H9 (cell line): ENCODE results near the gene TSC22D3. TPM values are rescaled to one million over a fixed set of nuclear protein-coding genes. Genes with fewer than 3 reads are reported as not detected.

ENCODE experiments used
- DNase-seq: peaks from one replicate; pipeline ENCODE4 v3.0.0-alpha.2; 2017
- H2AFZ ChIP-seq: one replicate; pipeline ENCODE4 v1.6.1; 2013; ENCODE audit warnings: mild to moderate bottlenecking, low read length, control low read depth, moderate library complexity
- H2AK5ac ChIP-seq: 2 replicates; pipeline ENCODE4 v1.6.1; 2013; ENCODE audit warnings: low read length, control low read depth, mixed read lengths; ENCODE audit not compliant: insufficient read length
- H2BK120ac ChIP-seq: one replicate; pipeline ENCODE4 v1.6.1; 2013; ENCODE audit warnings: low read depth, mild to moderate bottlenecking, low read length, control low read depth, inconsistent platforms; ENCODE audit not compliant: poor library complexity, severe bottlenecking
- H2BK12ac ChIP-seq: 2 replicates; pipeline ENCODE4 v1.6.1; 2013; ENCODE audit warnings: low read length, control low read depth, mixed read lengths, low read depth; ENCODE audit not compliant: insufficient read length
- H2BK15ac ChIP-seq: 2 replicates; pipeline ENCODE4 v1.6.1; 2013; ENCODE audit warnings: low read depth, low read length, control low read depth
- H2BK20ac ChIP-seq: one replicate; pipeline ENCODE4 v1.6.1; 2013; ENCODE audit warnings: low read depth, mild to moderate bottlenecking, low read length, control low read depth, inconsistent platforms; ENCODE audit not compliant: poor library complexity, severe bottlenecking
- H2BK5ac ChIP-seq: 2 replicates; pipeline ENCODE4 v1.6.1; 2013; ENCODE audit warnings: low read length, control low read depth, mixed read lengths; ENCODE audit not compliant: insufficient read length
- H3K14ac ChIP-seq: 2 replicates; pipeline ENCODE4 v1.6.1; 2013; ENCODE audit warnings: low read length, control low read depth; ENCODE audit not compliant: insufficient read depth
- H3K18ac ChIP-seq: 2 replicates; pipeline ENCODE4 v1.6.1; 2013; ENCODE audit warnings: low read depth, mild to moderate bottlenecking, mixed read lengths, low read length, control low read depth; ENCODE audit not compliant: insufficient read length
- H3K23ac ChIP-seq: 2 replicates; pipeline ENCODE4 v1.6.1; 2013; ENCODE audit warnings: low read length, control low read depth, mixed read lengths, low read depth; ENCODE audit not compliant: insufficient read length
- H3K23me2 ChIP-seq: 2 replicates; pipeline ENCODE4 v1.6.1; 2013; ENCODE audit warnings: low read depth, mild to moderate bottlenecking, mixed read lengths, low read length, control low read depth; ENCODE audit not compliant: insufficient read length, poor library complexity, severe bottlenecking
- H3K27ac ChIP-seq: 2 replicates; pipeline ENCODE4 v1.5.1; 2013; ENCODE audit warnings: low read length, control low read depth, mixed read lengths, low read depth; ENCODE audit not compliant: insufficient read length
- H3K27me3 ChIP-seq: 2 replicates; pipeline ENCODE4 v1.6.1; 2013; ENCODE audit warnings: low read length, control low read depth, inconsistent platforms; ENCODE audit not compliant: insufficient read depth
- H3K4ac ChIP-seq: 2 replicates; pipeline ENCODE4 v1.6.1; 2013; ENCODE audit warnings: low read depth, mild to moderate bottlenecking, control low read depth, inconsistent platforms, low read length, moderate library complexity
- H3K4me1 ChIP-seq: 2 replicates; pipeline ENCODE4 v1.6.1; 2013; ENCODE audit warnings: low read length, control low read depth, inconsistent platforms; ENCODE audit not compliant: insufficient read depth
- H3K4me2 ChIP-seq: 2 replicates; pipeline ENCODE4 v1.6.1; 2013; ENCODE audit warnings: low read length, control low read depth, mixed read lengths; ENCODE audit not compliant: insufficient read length, insufficient read depth
- H3K56ac ChIP-seq: 2 replicates; pipeline ENCODE4 v1.6.1; 2013; ENCODE audit warnings: low read depth, mild to moderate bottlenecking, mixed read lengths, low read length, control low read depth; ENCODE audit not compliant: insufficient read length
- H3K79me1 ChIP-seq: 2 replicates; pipeline ENCODE4 v1.6.1; 2013; ENCODE audit warnings: low read depth, mild to moderate bottlenecking, moderate library complexity, low read length, control low read depth, inconsistent platforms; ENCODE audit not compliant: insufficient read depth, poor library complexity, severe bottlenecking
- H3K79me2 ChIP-seq: 2 replicates; pipeline ENCODE4 v1.6.1; 2013; ENCODE audit warnings: low read length, control low read depth, inconsistent platforms; ENCODE audit not compliant: insufficient read depth
- H3K9ac ChIP-seq: 2 replicates; pipeline ENCODE4 v1.6.1; 2013; ENCODE audit warnings: low read length, control low read depth, mixed read lengths; ENCODE audit not compliant: insufficient read length; ENCODE audit errors: extremely low read depth
- H3K9me3 ChIP-seq: one replicate; pipeline ENCODE4 v1.6.1; 2013; ENCODE audit warnings: low read depth, low read length, inconsistent platforms; ENCODE audit not compliant: control insufficient read depth
- H3T11ph ChIP-seq: one replicate; pipeline ENCODE4 v1.6.1; 2013; ENCODE audit warnings: mild to moderate bottlenecking, low read length, control low read depth, inconsistent platforms
- H4K20me1 ChIP-seq: one replicate; pipeline ENCODE4 v1.6.1; 2013; ENCODE audit not compliant: control insufficient read depth, insufficient read length, insufficient read depth
- H4K5ac ChIP-seq: 2 replicates; pipeline ENCODE4 v1.6.1; 2013; ENCODE audit warnings: low read depth, mild to moderate bottlenecking, mixed read lengths, low read length, control low read depth; ENCODE audit not compliant: insufficient read length
- H4K8ac ChIP-seq: replicated peaks from 2 replicates; pipeline ENCODE4 v1.6.1; 2013; ENCODE audit warnings: low read length, control low read depth, mixed read lengths, low read depth; ENCODE audit not compliant: insufficient read length
- H4K91ac ChIP-seq: 2 replicates; pipeline ENCODE4 v1.6.1; 2013; ENCODE audit warnings: low read depth, mild to moderate bottlenecking, moderate library complexity, mixed read lengths, low read length, control low read depth; ENCODE audit not compliant: insufficient read length
- H3K27ac Mint-ChIP-seq, 3 experiments: 2 replicates in 2 of 3; 3 replicates in 1 of 3; pipeline ENCODE4 v1.8.0; 2020 to 2021; ENCODE audit warnings: mixed read lengths in 3 of 3, mild to moderate bottlenecking in 1 of 3, moderate library complexity in 1 of 3
- H3K27me3 Mint-ChIP-seq: 2 replicates; pipeline ENCODE4 v1.8.0; 2021; ENCODE audit warnings: low read depth, mild to moderate bottlenecking, moderate library complexity, mixed read lengths
- H3K36me3 Mint-ChIP-seq, 3 experiments: 2 replicates in 2 of 3; 3 replicates in 1 of 3; pipeline ENCODE4 v1.8.0; 2020 to 2021; ENCODE audit warnings: low read depth in 3 of 3, mixed read lengths in 3 of 3; ENCODE audit not compliant: insufficient read depth in 1 of 3
- H3K4me1 Mint-ChIP-seq, 2 experiments: 2 replicates each; pipeline ENCODE4 v1.8.0; 2020; ENCODE audit warnings: mixed read lengths in 2 of 2
- H3K4me3 Mint-ChIP-seq, 2 experiments: 2 replicates in 1 of 2; 3 replicates in 1 of 2; pipeline ENCODE4 v1.8.0; 2020 to 2021; ENCODE audit warnings: mild to moderate bottlenecking in 2 of 2, mixed read lengths in 2 of 2, moderate library complexity in 1 of 2
- H3K9me3 Mint-ChIP-seq, 2 experiments: 2 replicates in 1 of 2; 3 replicates in 1 of 2; pipeline ENCODE4 v1.8.0; 2020; ENCODE audit warnings: mild to moderate bottlenecking in 2 of 2, mixed read lengths in 2 of 2, moderate library complexity in 1 of 2
- WGBS: extraction: QIAGEN DNeasy Blood & Tissue Kit; methylation state at CpG from one replicate; pipeline ENCODE4 v1.1.7; 2013; ENCODE audit warnings: missing lambda C conversion rate, low lambda C conversion rate, mixed read lengths; ENCODE audit not compliant: insufficient read length; ENCODE audit errors: extremely low coverage; 5-methylcytosine and 5-hydroxymethylcytosine counted together
- total RNA-seq: library from RNA; stranded (reverse); gene quantifications from 2 replicates; pipeline ENCODE4 v1.2.1, GENCODE V29; 2021
- TF ChIP-seq, protein P1 (sequence below): fragments of 200-600 bp; sonication (generic); conservative IDR thresholded peaks from 3 replicates; pipeline ENCODE4 v1.8.0; 2021; ENCODE audit warnings: antibody characterized with exemption, mild to moderate bottlenecking

Gene TSC22D3
- total RNA-seq, 1 experiment from 2014 or later: 10.5 TPM

DNA sequence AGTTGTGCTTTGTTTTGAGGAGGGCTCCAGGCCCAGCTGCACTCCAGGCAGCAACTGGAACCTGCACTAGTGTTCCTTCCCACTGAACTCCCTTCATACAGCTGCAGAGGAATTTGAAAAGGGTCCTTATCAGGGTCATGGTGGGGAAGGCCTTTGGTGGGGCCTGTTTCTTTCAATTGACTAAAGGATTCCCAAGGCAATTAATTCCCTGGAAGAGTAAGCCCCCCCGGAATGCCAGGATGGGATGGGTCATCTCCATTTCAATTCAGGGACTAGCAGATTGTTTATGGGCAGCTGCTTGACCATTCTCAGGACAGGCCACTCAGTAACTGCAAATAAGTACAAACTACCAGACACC lies 45.3 kb downstream of the TSC22D3 start:
- DNase-seq: no peak
- Mint-ChIP-seq H3K4me1 (peaks cover 27 to 58% of the 10 kb centered on the region in 2 experiments), H3K27ac (peak overlapping the region in 1 of 3 experiments; percentile 94; a peak in 3 of 7 replicates), H3K9me3 (peaks cover 0 to 48% of the 10 kb centered on the region in 2 experiments; a peak in 2 of 5 replicates), H3K4me3 (no peak overlapping the region; a peak in 2 of 5 replicates), H3K36me3 (peaks cover 0 to 4% (median 4%) of the 10 kb centered on the region in 3 experiments; a peak in 3 of 7 replicates), H3K27me3 (peaks cover 3% of the 10 kb centered on the region; the same call in 1 of the 2 replicates)
- Histone ChIP-seq H3K23me2 (no peaks in the 10 kb centered on the region), H3K4me1 (peaks cover 15% of the 10 kb centered on the region; the same call in 1 of the 2 replicates), H3K23ac (no peak overlapping the region), H2AFZ (no peak overlapping the region), H2BK15ac (no peak overlapping the region), H4K5ac (no peak overlapping the region), H3K79me1 (no peaks in the 10 kb centered on the region), H4K20me1 (no peaks in the 10 kb centered on the region), H3K14ac (no peak overlapping the region), H2AK5ac (no peak overlapping the region), H2BK120ac (no peak overlapping the region), H3K4me2 (no peak overlapping the region), H3K18ac (no peak overlapping the region), H3K27me3 (no peaks in the 10 kb centered on the region), H3K9me3 (no peaks in the 10 kb centered on the region), H4K91ac (no peak overlapping the region), H2BK12ac (no peak overlapping the region), H4K8ac (no peak overlapping the region), H3T11ph (no peak overlapping the region), H3K56ac (no peak overlapping the region), H2BK5ac (no peak overlapping the region), H3K4ac (no peak overlapping the region), H3K79me2 (no peaks in the 10 kb centered on the region), H3K27ac (no peak overlapping the region), H3K9ac (no peak overlapping the region), H2BK20ac (no peak overlapping the region)
- no CpG with 5 or more reads among the region's 1 CpG for WGBS
- TF ChIP-seq, protein P1, sequence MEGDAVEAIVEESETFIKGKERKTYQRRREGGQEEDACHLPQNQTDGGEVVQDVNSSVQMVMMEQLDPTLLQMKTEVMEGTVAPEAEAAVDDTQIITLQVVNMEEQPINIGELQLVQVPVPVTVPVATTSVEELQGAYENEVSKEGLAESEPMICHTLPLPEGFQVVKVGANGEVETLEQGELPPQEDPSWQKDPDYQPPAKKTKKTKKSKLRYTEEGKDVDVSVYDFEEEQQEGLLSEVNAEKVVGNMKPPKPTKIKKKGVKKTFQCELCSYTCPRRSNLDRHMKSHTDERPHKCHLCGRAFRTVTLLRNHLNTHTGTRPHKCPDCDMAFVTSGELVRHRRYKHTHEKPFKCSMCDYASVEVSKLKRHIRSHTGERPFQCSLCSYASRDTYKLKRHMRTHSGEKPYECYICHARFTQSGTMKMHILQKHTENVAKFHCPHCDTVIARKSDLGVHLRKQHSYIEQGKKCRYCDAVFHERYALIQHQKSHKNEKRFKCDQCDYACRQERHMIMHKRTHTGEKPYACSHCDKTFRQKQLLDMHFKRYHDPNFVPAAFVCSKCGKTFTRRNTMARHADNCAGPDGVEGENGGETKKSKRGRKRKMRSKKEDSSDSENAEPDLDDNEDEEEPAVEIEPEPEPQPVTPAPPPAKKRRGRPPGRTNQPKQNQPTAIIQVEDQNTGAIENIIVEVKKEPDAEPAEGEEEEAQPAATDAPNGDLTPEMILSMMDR: no peak
